K562 (cell line): Measurements from ENCODE around the gene PKHD1. TPM values are rescaled to one million over a fixed set of nuclear protein-coding genes. Genes with fewer than 3 reads are reported as not detected.

Experiments
- ATAC-seq: fragments of 200-7000 bp; cut with Tn5 transposase; 3 replicates; pipeline ENCODE4 v1.9.1; 2020; ENCODE audit warnings: moderate library complexity
- BruUV-seq: library from RNA; stranded (reverse); fragments of 400-500 nt; replicated peaks from 2 replicates; lab custom pipeline; 2021; lab: Mats Ljungman, UMichigan
- CTCF ChIA-PET: fragments of 300-600 bp; formaldehyde crosslinking; extraction: SDS; loops from one replicate; lab custom pipeline; 2021; ENCODE audit warnings: low intra/inter-chr PET ratio; lab: Yijun Ruan, JAX
- POLR2A ChIA-PET: fragments of 300-600, 350-650 bp; sonication (Branson Sonifier 250); formaldehyde crosslinking; extraction: SDS; loops from one replicate; lab custom pipeline; 2021; ENCODE audit warnings: antibody characterized with exemption, inconsistent platforms; lab: Yijun Ruan, JAX
- DNase-seq, 4 experiments: peaks; one replicate each; pipeline versions ENCODE4 v3.0.0 to v3.0.0-alpha.2; 2011 to 2018; ENCODE audit warnings: low spot score in 3 of 4, mixed read lengths in 3 of 4; ENCODE audit errors: extremely low read depth in 1 of 4
- FAIRE-seq: peaks from 2 replicates; lab custom pipeline; 2011; peaks lifted over from hg19 to GRCh38; lab: Jason Lieb, UNC
- H2AFZ ChIP-seq: 2 replicates; pipeline ENCODE4 v1.6.0; 2011; ENCODE audit warnings: low read depth, low read length, control low read depth, inconsistent platforms
- H3K27ac ChIP-seq: fragments of 200-600 bp; 3 replicates; pipeline ENCODE4 v1.8.0; 2011; ENCODE audit warnings: low read depth, mild to moderate bottlenecking, control low read depth, inconsistent platforms, low read length, moderate library complexity, mixed read lengths; ENCODE audit errors: extremely low read depth
- H3K27me3 ChIP-seq, 2 experiments: fragments of 300-600 bp in 1 of 2; 2 replicates in 1 of 2; 3 replicates in 1 of 2; pipeline versions ENCODE4 v1.6.0 to v1.8.0; 2011; ENCODE audit warnings: inconsistent platforms in 2 of 2, low read length in 2 of 2, mild to moderate bottlenecking in 1 of 2, mixed read lengths in 1 of 2, moderate library complexity in 1 of 2; ENCODE audit not compliant: control insufficient read depth in 2 of 2, insufficient read depth in 2 of 2
- H3K36me3 ChIP-seq: fragments of 300-600 bp; 3 replicates; pipeline ENCODE4 v1.8.0; 2011; ENCODE audit warnings: mild to moderate bottlenecking, low read length, inconsistent platforms; ENCODE audit not compliant: control insufficient read depth, insufficient read depth
- H3K4me1 ChIP-seq, 2 experiments: fragments of 200-600 bp in 1 of 2; replicated peaks in 1 of 2; 2 replicates in 1 of 2; 3 replicates in 1 of 2; pipeline versions ENCODE4 v1.5.1 to v1.8.0; 2011; ENCODE audit warnings: inconsistent platforms in 2 of 2, low read length in 2 of 2, mild to moderate bottlenecking in 1 of 2, mixed read lengths in 1 of 2, moderate library complexity in 1 of 2; ENCODE audit not compliant: control insufficient read depth in 2 of 2, insufficient read depth in 2 of 2
- H3K4me2 ChIP-seq: 2 replicates; pipeline ENCODE4 v1.6.1; 2011; ENCODE audit warnings: low read length, control low read depth, inconsistent platforms, mixed read lengths; ENCODE audit not compliant: insufficient read depth
- H3K4me3 ChIP-seq: fragments of 200-600 bp; sonication (generic), shearing (Covaris generic); 2 replicates; pipeline ENCODE4 v1.5.1; 2016; ENCODE audit warnings: control low read depth, inconsistent platforms
- H3K79me2 ChIP-seq: fragments of 200-600 bp; 3 replicates; pipeline ENCODE4 v1.8.0; 2011; ENCODE audit warnings: low read length, inconsistent platforms; ENCODE audit not compliant: control insufficient read depth, insufficient read depth
- H3K9ac ChIP-seq, 2 experiments: 2 replicates each; pipeline versions ENCODE4 v1.6.0 to v1.6.1; 2011; ENCODE audit warnings: low read depth in 2 of 2, low read length in 2 of 2, control low read depth in 1 of 2, inconsistent platforms in 1 of 2, mild to moderate bottlenecking in 1 of 2, mixed read lengths in 1 of 2; ENCODE audit not compliant: insufficient read depth in 1 of 2
- H3K9me1 ChIP-seq: one replicate; pipeline ENCODE4 v1.6.0; 2011; ENCODE audit warnings: inconsistent platforms, mild to moderate bottlenecking, low read length, moderate library complexity; ENCODE audit not compliant: control insufficient read depth, insufficient read depth
- H3K9me3 ChIP-seq: replicated peaks from 2 replicates; pipeline ENCODE4 v1.5.1; 2011; ENCODE audit warnings: low read depth, low read length, inconsistent platforms; ENCODE audit not compliant: control insufficient read depth, insufficient read depth
- H4K20me1 ChIP-seq: replicated peaks from 2 replicates; pipeline ENCODE4 v1.6.1; 2011; ENCODE audit warnings: low read length, inconsistent platforms, mixed read lengths; ENCODE audit not compliant: control insufficient read depth, insufficient read depth
- DMBX1 ChIP-seq: fragments of 250-450 bp; sonication (Bioruptor Pico); IDR thresholded peaks from 2 replicates; pipeline ENCODE4 v1.8.0; 2022; ENCODE audit warnings: inconsistent platforms, mild to moderate bottlenecking, moderate library complexity, borderline replicate concordance
- FIP1L1 ChIP-seq: fragments of 200-400 bp; formaldehyde crosslinking; IDR thresholded peaks from 2 replicates; pipeline ENCODE4 v1.6.1; 2018; ENCODE audit warnings: mild to moderate bottlenecking, low read depth, low read length; ENCODE audit not compliant: poor library complexity, severe bottlenecking
- JUNB ChIP-seq: fragments of 450-650 bp; formaldehyde crosslinking; conservative IDR thresholded peaks from 2 replicates; pipeline ENCODE4 v1.4.0; 2020; ENCODE audit warnings: mild to moderate bottlenecking
- NFE2L1 ChIP-seq: fragments of 450-650 bp; IDR thresholded peaks from 2 replicates; pipeline ENCODE4 v1.6.1; 2016; ENCODE audit warnings: missing genetic modification characterization, low read depth, mild to moderate bottlenecking, missing compliant biosample characterization, moderate library complexity, borderline replicate concordance
- RNF2 ChIP-seq: sonication (generic); IDR thresholded peaks from 2 replicates; pipeline ENCODE4 v1.6.1; 2016
- SMAD1 ChIP-seq: fragments of 150-350 bp; IDR thresholded peaks from 2 replicates; pipeline ENCODE4 v1.6.1; 2014; ENCODE audit warnings: low read length, low read depth; ENCODE audit not compliant: partially characterized antibody
- SMAD3 ChIP-seq: fragments of 450-650 bp; formaldehyde crosslinking; conservative IDR thresholded peaks from 2 replicates; pipeline ENCODE4 v1.4.0; 2020; ENCODE audit warnings: mild to moderate bottlenecking
- STAG1 ChIP-seq: sonication (generic); formaldehyde crosslinking; IDR thresholded peaks from 2 replicates; pipeline ENCODE4 v1.5.0; 2020; ENCODE audit warnings: missing genetic modification reagents, borderline replicate concordance
- ZBTB11 ChIP-seq, 3 experiments: fragments of 200-800 bp in 1 of 3; fragments of 250-450 bp in 1 of 3; fragments of 450-650 bp in 1 of 3; sonication (Bioruptor Pico) in 1 of 3; sonication (Bioruptor generic) in 1 of 3; formaldehyde crosslinking in 1 of 3; IDR thresholded peaks; 2 replicates each; pipeline versions ENCODE4 v1.6.1 to v1.8.0; 2016 to 2022; ENCODE audit warnings: mild to moderate bottlenecking in 2 of 3, missing genetic modification characterization in 2 of 3, missing compliant biosample characterization in 1 of 3, moderate library complexity in 1 of 3
- ZNF212 ChIP-seq: fragments of 450-650 bp; formaldehyde crosslinking; IDR thresholded peaks from 2 replicates; pipeline ENCODE4 v1.4.0; 2020; ENCODE audit warnings: mild to moderate bottlenecking
- ZNF232 ChIP-seq: sonication (generic); formaldehyde crosslinking; IDR thresholded peaks from 2 replicates; pipeline ENCODE4 v1.8.0; 2022; ENCODE audit warnings: mild to moderate bottlenecking, missing genetic modification reagents
- ZNF584 ChIP-seq: fragments of 200-800 bp; sonication (Bioruptor generic); IDR thresholded peaks from 2 replicates; pipeline ENCODE4 v1.6.1; 2016; ENCODE audit warnings: low read depth, mild to moderate bottlenecking, missing genetic modification characterization, missing compliant biosample characterization
- WGBS: fragments of 100-300 bp; shearing (Covaris generic); methylation state at CpG from one replicate; pipeline ENCODE4 v1.1.6; 2016; ENCODE audit warnings: low coverage, mixed read lengths; ENCODE audit not compliant: insufficient coverage; ENCODE audit errors: missing lambda C conversion rate; 5-methylcytosine and 5-hydroxymethylcytosine counted together
- in situ Hi-C: fragments of 300-500 bp; cut with MboI; formaldehyde crosslinking; loops from 4 replicates; pipeline ENCODE4 v1.15.0; 2018; ENCODE audit warnings: inconsistent platforms, mixed read lengths
- intact Hi-C: fragments of 100-400 bp; cut with micrococcal nuclease; formaldehyde crosslinking; loops from 2 replicates; pipeline ENCODE4 v1.14.2; 2022
- polyA plus RNA-seq, 8 experiments: library from polyadenylated mRNA; depleted of rRNA in 4 of 8; stranded (reverse) in 5 of 8; unstranded in 3 of 8; fragments of >200 nt; fragmentation: Nextera tagmentation in 2 of 8; fragmentation: Illumina TruSeq in 1 of 8; extraction: Ambion mirVana in 2 of 8; extraction: Trizol in 1 of 8; gene quantifications; 2 replicates each; pipeline versions ENCODE4 v1.2.1 to v1.2.3, GENCODE V29; 2011 to 2014; ENCODE audit warnings: inconsistent platforms in 1 of 8, missing spikeins in 1 of 8
- total RNA-seq, 7 experiments: library from RNA; depleted of rRNA in 6 of 7; stranded (reverse); fragments of >200 nt in 6 of 7; fragmentation: Illumina TruSeq in 2 of 7; extraction: Trizol in 2 of 7; gene quantifications; 2 replicates each; pipeline versions ENCODE4 v1.2.1 to v1.2.3, GENCODE V29; 2011 to 2021; ENCODE audit warnings: low replicate concordance in 1 of 7
- TF ChIP-seq, protein P1 (sequence below): sonication (generic); formaldehyde crosslinking; IDR thresholded peaks from 2 replicates; pipeline ENCODE4 v1.8.0; 2023; ENCODE audit warnings: missing genetic modification reagents, mild to moderate bottlenecking, borderline replicate concordance

The PKHD1 gene
- total and polyA plus RNA-seq, 9 of the 15 experiments (the other 6 are each of a cell fraction or from before 2014, with no cell fraction given), result 0.01 to 0.04 (median 0.01) TPM; not detected in 6

DNA sequence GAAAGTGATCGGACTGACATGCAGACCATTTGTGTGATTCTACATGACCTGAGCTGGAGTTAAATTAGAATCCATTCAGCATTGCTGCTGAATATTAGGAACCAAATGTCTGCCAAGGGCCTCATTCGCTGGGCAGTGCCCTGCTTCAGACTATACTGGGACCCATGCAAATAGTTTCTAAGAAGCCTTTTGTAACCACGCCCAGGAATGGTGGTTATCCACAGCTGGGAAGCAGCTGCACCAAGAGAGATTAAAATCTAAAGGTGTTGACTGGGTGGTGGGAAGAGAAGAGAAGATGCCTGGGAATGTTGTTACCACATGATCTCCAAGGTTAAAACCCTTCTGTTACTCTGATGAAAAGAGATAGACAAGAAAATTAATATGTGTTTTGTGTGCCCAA is 156.8 kb downstream of the PKHD1 start:
- H3K4me2 ChIP-seq, result no peak overlapping the region
- H3K9me1 ChIP-seq, result no peaks in the 10 kb centered on the region
- no peak overlapping the region for H3K27ac ChIP-seq
- H3K36me3 ChIP-seq, result no peaks in the 10 kb centered on the region
- no peak overlapping the region for H2AFZ ChIP-seq
- ATAC-seq, result no peak
- no peak overlapping the region for H3K9ac ChIP-seq
- CTCF ChIA-PET, result no interaction called here
- 0% methylated on average over 3 of the region's 3 CpGs for WGBS
- H3K27me3 ChIP-seq, result no peaks in the 10 kb centered on the region
- H4K20me1 ChIP-seq, result no peaks in the 10 kb centered on the region
- POLR2A ChIA-PET, result no interaction called here
- FAIRE-seq, result no peak
- H3K4me3 ChIP-seq, result no peak overlapping the region
- no peaks in the 10 kb centered on the region for H3K4me1 ChIP-seq
- no peaks in the 10 kb centered on the region for H3K79me2 ChIP-seq
- DNase-seq, result no peak
- in situ Hi-C loops (no loop called here), intact Hi-C loops (no loop called here)
- no peaks in the 10 kb centered on the region for H3K9me3 ChIP-seq
- BruUV-seq, result no TSS peak
- TF ChIP-seq FIP1L1 (no peak), ZNF232 (CRISPR knock-in tag) (no peak), ZBTB11 (CRISPR knock-in tag; IDR thresholded peaks at IDR 0.05) (no peak), DMBX1 (CRISPR knock-in tag) (no peak), RNF2 (no peak), ZNF584 (CRISPR knock-in tag) (no peak), STAG1 (no peak), SMAD1 (no peak), JUNB (CRISPR knock-in tag) (no peak), NFE2L1 (tag) (no peak), ZNF212 (CRISPR knock-in tag) (no peak), SMAD3 (CRISPR knock-in tag) (no peak)
- TF ChIP-seq, protein P1, sequence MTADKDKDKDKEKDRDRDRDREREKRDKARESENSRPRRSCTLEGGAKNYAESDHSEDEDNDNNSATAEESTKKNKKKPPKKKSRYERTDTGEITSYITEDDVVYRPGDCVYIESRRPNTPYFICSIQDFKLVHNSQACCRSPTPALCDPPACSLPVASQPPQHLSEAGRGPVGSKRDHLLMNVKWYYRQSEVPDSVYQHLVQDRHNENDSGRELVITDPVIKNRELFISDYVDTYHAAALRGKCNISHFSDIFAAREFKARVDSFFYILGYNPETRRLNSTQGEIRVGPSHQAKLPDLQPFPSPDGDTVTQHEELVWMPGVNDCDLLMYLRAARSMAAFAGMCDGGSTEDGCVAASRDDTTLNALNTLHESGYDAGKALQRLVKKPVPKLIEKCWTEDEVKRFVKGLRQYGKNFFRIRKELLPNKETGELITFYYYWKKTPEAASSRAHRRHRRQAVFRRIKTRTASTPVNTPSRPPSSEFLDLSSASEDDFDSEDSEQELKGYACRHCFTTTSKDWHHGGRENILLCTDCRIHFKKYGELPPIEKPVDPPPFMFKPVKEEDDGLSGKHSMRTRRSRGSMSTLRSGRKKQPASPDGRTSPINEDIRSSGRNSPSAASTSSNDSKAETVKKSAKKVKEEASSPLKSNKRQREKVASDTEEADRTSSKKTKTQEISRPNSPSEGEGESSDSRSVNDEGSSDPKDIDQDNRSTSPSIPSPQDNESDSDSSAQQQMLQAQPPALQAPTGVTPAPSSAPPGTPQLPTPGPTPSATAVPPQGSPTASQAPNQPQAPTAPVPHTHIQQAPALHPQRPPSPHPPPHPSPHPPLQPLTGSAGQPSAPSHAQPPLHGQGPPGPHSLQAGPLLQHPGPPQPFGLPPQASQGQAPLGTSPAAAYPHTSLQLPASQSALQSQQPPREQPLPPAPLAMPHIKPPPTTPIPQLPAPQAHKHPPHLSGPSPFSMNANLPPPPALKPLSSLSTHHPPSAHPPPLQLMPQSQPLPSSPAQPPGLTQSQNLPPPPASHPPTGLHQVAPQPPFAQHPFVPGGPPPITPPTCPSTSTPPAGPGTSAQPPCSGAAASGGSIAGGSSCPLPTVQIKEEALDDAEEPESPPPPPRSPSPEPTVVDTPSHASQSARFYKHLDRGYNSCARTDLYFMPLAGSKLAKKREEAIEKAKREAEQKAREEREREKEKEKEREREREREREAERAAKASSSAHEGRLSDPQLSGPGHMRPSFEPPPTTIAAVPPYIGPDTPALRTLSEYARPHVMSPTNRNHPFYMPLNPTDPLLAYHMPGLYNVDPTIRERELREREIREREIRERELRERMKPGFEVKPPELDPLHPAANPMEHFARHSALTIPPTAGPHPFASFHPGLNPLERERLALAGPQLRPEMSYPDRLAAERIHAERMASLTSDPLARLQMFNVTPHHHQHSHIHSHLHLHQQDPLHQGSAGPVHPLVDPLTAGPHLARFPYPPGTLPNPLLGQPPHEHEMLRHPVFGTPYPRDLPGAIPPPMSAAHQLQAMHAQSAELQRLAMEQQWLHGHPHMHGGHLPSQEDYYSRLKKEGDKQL (CRISPR knock-in tag), result no peak
